CD4-positive, CD25-positive, alpha-beta regulatory T cell (primary cell): ENCODE measurements around the gene PCDH17. TPM values are rescaled to one million over a fixed set of nuclear protein-coding genes. Genes with fewer than 3 reads are reported as not detected.

Source experiments
- ATAC-seq, 2 donors: fragments of 150-1000 bp; cut with Tn5 transposase; one replicate each; pipeline ENCODE4 v1.10.0; 2021; ENCODE audit warnings: low read depth in 2 of 2, moderate number of reproducible peaks in 2 of 2, moderate library complexity in 1 of 2
- DNase-seq, 3 donors: peaks; one replicate each; pipeline versions ENCODE4 v3.0.0 to v3.0.0-alpha.2; 2012 to 2022; ENCODE audit warnings: mixed read lengths in 1 of 3
- H3K27ac ChIP-seq: one replicate; pipeline ENCODE4 v1.7.0; 2013; ENCODE audit warnings: mild to moderate bottlenecking, low read length; ENCODE audit not compliant: insufficient read depth, poor library complexity, severe bottlenecking
- H3K27me3 ChIP-seq: one replicate; pipeline ENCODE4 v1.7.0; 2013; ENCODE audit warnings: low read length; ENCODE audit not compliant: control insufficient read depth, insufficient read depth
- H3K36me3 ChIP-seq: one replicate; pipeline ENCODE4 v1.7.0; 2013; ENCODE audit warnings: mild to moderate bottlenecking, low read length, moderate library complexity; ENCODE audit not compliant: control insufficient read depth, insufficient read depth
- H3K4me1 ChIP-seq: 2 replicates; pipeline ENCODE4 v1.7.0; 2013; ENCODE audit warnings: mild to moderate bottlenecking, low read length; ENCODE audit not compliant: insufficient read depth, control insufficient read depth, poor library complexity, severe bottlenecking
- H3K4me3 ChIP-seq: one replicate; pipeline ENCODE4 v1.7.0; 2013; ENCODE audit warnings: low read depth, mild to moderate bottlenecking, low read length, moderate library complexity
- H3K9me3 ChIP-seq, 2 experiments: 1 replicate in 1 of 2; 2 replicates in 1 of 2; pipeline ENCODE4 v1.7.0; 2013; ENCODE audit warnings: low read length in 2 of 2, mild to moderate bottlenecking in 1 of 2, moderate library complexity in 1 of 2; ENCODE audit not compliant: control insufficient read depth in 2 of 2
- H3K27ac Mint-ChIP-seq, 3 donors: one replicate each; pipeline ENCODE4 v1.8.0; 2020 to 2022; ENCODE audit warnings: mild to moderate bottlenecking in 3 of 3, mixed read lengths in 3 of 3, moderate library complexity in 2 of 3
- H3K27me3 Mint-ChIP-seq: one replicate; pipeline ENCODE4 v1.8.0; 2022; ENCODE audit warnings: mild to moderate bottlenecking, mixed read lengths
- H3K36me3 Mint-ChIP-seq: one replicate; pipeline ENCODE4 v1.8.0; 2020; ENCODE audit warnings: mixed read lengths
- H3K4me1 Mint-ChIP-seq, 4 donors: one replicate each; pipeline ENCODE4 v1.8.0; 2020 to 2022; ENCODE audit warnings: mixed read lengths in 4 of 4, mild to moderate bottlenecking in 1 of 4
- H3K4me3 Mint-ChIP-seq, 4 donors: one replicate each; pipeline ENCODE4 v1.8.0; 2020 to 2022; ENCODE audit warnings: mild to moderate bottlenecking in 4 of 4, mixed read lengths in 4 of 4, moderate library complexity in 3 of 4
- H3K9me3 Mint-ChIP-seq, 7 donors: one replicate each; pipeline ENCODE4 v1.8.0; 2020 to 2022; ENCODE audit warnings: mixed read lengths in 7 of 7, mild to moderate bottlenecking in 3 of 7, moderate library complexity in 2 of 7
- polyA plus RNA-seq, 4 donors: library from polyadenylated mRNA; unstranded; fragments of 300-500 nt; fragmentation: Illumina TruSeq; gene quantifications; one replicate each; pipeline ENCODE4 v1.2.3, GENCODE V29; 2021
- total RNA-seq: library from RNA; stranded (reverse); gene quantifications from one replicate; pipeline ENCODE4 v1.2.3, GENCODE V29; 2022

PCDH17 gene
- total and polyA plus RNA-seq, 5 donors from 2014 or later: not detected

GRCh38 chr13:57672168-57672567 is 40.6 kb downstream of the PCDH17 start:
- Histone ChIP-seq H3K9me3 (no peaks in the 10 kb centered on the region), H3K27me3 (no peaks in the 10 kb centered on the region), H3K27ac (no peak overlapping the region), H3K4me3 (no peak overlapping the region), H3K4me1 (no peaks in the 10 kb centered on the region), H3K36me3 (no peaks in the 10 kb centered on the region)
- Mint-ChIP-seq H3K27me3 (no peaks in the 10 kb centered on the region), H3K36me3 (no peaks in the 10 kb centered on the region), H3K27ac (no peak overlapping the region), H3K4me1 (no peaks in the 10 kb centered on the region), H3K9me3 (peaks cover 0 to 10% (median 5%) of the 10 kb centered on the region in 7 donors), H3K4me3 (no peak overlapping the region)
- no peak for DNase-seq
- no peak for ATAC-seq

GRCh38 chr13:57673197-57673596 is 41.7 kb downstream of the PCDH17 start:
- no peak for DNase-seq
- Histone ChIP-seq H3K9me3 (no peaks in the 10 kb centered on the region), H3K27ac (no peak overlapping the region), H3K4me3 (no peak overlapping the region), H3K27me3 (no peaks in the 10 kb centered on the region), H3K36me3 (no peaks in the 10 kb centered on the region), H3K4me1 (no peaks in the 10 kb centered on the region)
- Mint-ChIP-seq H3K4me3 (no peak overlapping the region), H3K36me3 (no peaks in the 10 kb centered on the region), H3K27ac (no peak overlapping the region), H3K27me3 (no peaks in the 10 kb centered on the region), H3K9me3 (peaks cover 0 to 14% (median 5%) of the 10 kb centered on the region in 7 donors), H3K4me1 (no peaks in the 10 kb centered on the region)
- ATAC-seq: no peak

GRCh38 chr13:57675526-57675925 is 44.0 kb downstream of the PCDH17 start:
- ATAC-seq: no peak
- H3K4me1 Mint-ChIP-seq: no peaks in the 10 kb centered on the region
- no peak for DNase-seq

GRCh38 chr13:57680609-57681008 is 49.1 kb downstream of the PCDH17 start:
- DNase-seq: no peak
- no peaks in the 10 kb centered on the region for H3K27me3 Mint-ChIP-seq
- no peak for ATAC-seq
- H3K9me3 Mint-ChIP-seq: peaks cover 0 to 14% (median 3%) of the 10 kb centered on the region in 7 donors
- H3K4me1 Mint-ChIP-seq: no peaks in the 10 kb centered on the region
- no peaks in the 10 kb centered on the region for H3K4me1 ChIP-seq
- H3K9me3 ChIP-seq: no peaks in the 10 kb centered on the region
- H3K27ac Mint-ChIP-seq: no peak overlapping the region
- no peak overlapping the region for H3K27ac ChIP-seq
- no peaks in the 10 kb centered on the region for H3K27me3 ChIP-seq
- no peaks in the 10 kb centered on the region for H3K36me3 Mint-ChIP-seq
- H3K36me3 ChIP-seq: no peaks in the 10 kb centered on the region
- no peak overlapping the region for H3K4me3 Mint-ChIP-seq
- H3K4me3 ChIP-seq: no peak overlapping the region

More at GRCh38 chr13:57675526-57675925, 44.0 kb downstream of the PCDH17 start:
- Histone ChIP-seq H3K4me3 (no peak overlapping the region), H3K9me3 (no peaks in the 10 kb centered on the region), H3K27ac (no peak overlapping the region), H3K4me1 (no peaks in the 10 kb centered on the region), H3K27me3 (no peaks in the 10 kb centered on the region), H3K36me3 (no peaks in the 10 kb centered on the region)
- no peak overlapping the region for H3K4me3 Mint-ChIP-seq
- H3K27me3 Mint-ChIP-seq: no peaks in the 10 kb centered on the region
- H3K9me3 Mint-ChIP-seq: peaks cover 0 to 14% (median 5%) of the 10 kb centered on the region in 7 donors
- H3K36me3 Mint-ChIP-seq: no peaks in the 10 kb centered on the region
- no peak overlapping the region for H3K27ac Mint-ChIP-seq

- no peak for ATAC-seq
- Histone ChIP-seq H3K4me1 (no peaks in the 10 kb centered on the region), H3K36me3 (no peaks in the 10 kb centered on the region), H3K9me3 (no peaks in the 10 kb centered on the region), H3K4me3 (no peak overlapping the region), H3K27ac (no peak overlapping the region), H3K27me3 (no peaks in the 10 kb centered on the region)
- H3K36me3 Mint-ChIP-seq: no peaks in the 10 kb centered on the region
- H3K9me3 Mint-ChIP-seq: peaks cover 0 to 7% (median 3%) of the 10 kb centered on the region in 7 donors
- DNase-seq: no peak
- no peak overlapping the region for H3K4me3 Mint-ChIP-seq
- H3K4me1 Mint-ChIP-seq: no peaks in the 10 kb centered on the region
- no peaks in the 10 kb centered on the region for H3K27me3 Mint-ChIP-seq
- no peak overlapping the region for H3K27ac Mint-ChIP-seq
Measured at GRCh38 chr13:57682128-57682716, 50.7 kb downstream of the PCDH17 start.

- Mint-ChIP-seq H3K36me3 (no peaks in the 10 kb centered on the region), H3K4me1 (no peaks in the 10 kb centered on the region), H3K4me3 (no peak overlapping the region), H3K27me3 (no peaks in the 10 kb centered on the region), H3K27ac (no peak overlapping the region), H3K9me3 (peaks cover 0 to 17% (median 4%) of the 10 kb centered on the region in 7 donors)
- Histone ChIP-seq H3K4me3 (no peak overlapping the region), H3K27me3 (no peaks in the 10 kb centered on the region), H3K4me1 (no peaks in the 10 kb centered on the region), H3K9me3 (no peaks in the 10 kb centered on the region), H3K36me3 (no peaks in the 10 kb centered on the region), H3K27ac (no peak overlapping the region)
- ATAC-seq (no peak), DNase-seq (no peak)
Measured at GRCh38 chr13:57698851-57699250, 67.3 kb downstream of the PCDH17 start.

GRCh38 chr13:57704031-57704430 is 72.5 kb downstream of the PCDH17 start:
- no peak overlapping the region for H3K27ac Mint-ChIP-seq
- no peak overlapping the region for H3K4me3 Mint-ChIP-seq
- no peak for DNase-seq
- Histone ChIP-seq H3K4me3 (no peak overlapping the region), H3K4me1 (no peaks in the 10 kb centered on the region), H3K27me3 (no peaks in the 10 kb centered on the region), H3K36me3 (no peaks in the 10 kb centered on the region), H3K27ac (no peak overlapping the region), H3K9me3 (no peaks in the 10 kb centered on the region)
- H3K27me3 Mint-ChIP-seq: no peaks in the 10 kb centered on the region
- no peaks in the 10 kb centered on the region for H3K4me1 Mint-ChIP-seq
- peaks cover 0 to 11% (median 2%) of the 10 kb centered on the region in 7 donors for H3K9me3 Mint-ChIP-seq
- ATAC-seq: no peak
- no peaks in the 10 kb centered on the region for H3K36me3 Mint-ChIP-seq

GRCh38 chr13:57716295-57716694 is 84.8 kb downstream of the PCDH17 start:
- H3K9me3 ChIP-seq: no peaks in the 10 kb centered on the region
- H3K36me3 ChIP-seq: no peaks in the 10 kb centered on the region
- no peaks in the 10 kb centered on the region for H3K27me3 ChIP-seq
- no peak for DNase-seq
- Mint-ChIP-seq H3K9me3 (peaks cover 0 to 3% (median 0%) of the 10 kb centered on the region in 7 donors), H3K27ac (no peak overlapping the region), H3K36me3 (no peaks in the 10 kb centered on the region), H3K27me3 (no peaks in the 10 kb centered on the region), H3K4me1 (no peaks in the 10 kb centered on the region), H3K4me3 (no peak overlapping the region)
- no peaks in the 10 kb centered on the region for H3K4me1 ChIP-seq
- ATAC-seq: no peak
- no peak overlapping the region for H3K4me3 ChIP-seq
- no peak overlapping the region for H3K27ac ChIP-seq
